Body of pancreas (tissue), 4 donors: ENCODE measurements around the gene NDUFA11.

Experiments
- CTCF ChIP-seq, 7 experiments: fragments of 450-650 bp in 4 of 7; fragments of 200-600 bp in 3 of 7; sonication (generic) in 3 of 7; IDR thresholded peaks; one replicate each; pipeline ENCODE4 v1.5.1; 2016 to 2019; ENCODE audit warnings: antibody characterized with exemption in 7 of 7
- POLR2A ChIP-seq, 3 donors: fragments of 450-650 bp; IDR thresholded peaks; one replicate each; pipeline ENCODE4 v1.6.1; 2016; ENCODE audit warnings: antibody characterized with exemption in 3 of 3, mild to moderate bottlenecking in 2 of 3

GRCh38 chr19:5877882-5878281, 25.7 kb downstream of the NDUFA11 start:
- TF ChIP-seq CTCF (IDR thresholded peaks at IDR 0.05) (no peak), POLR2A (IDR thresholded peaks at IDR 0.05) (no peak)
